A549 (cell line): ENCODE measurements around the gene MEF2A.
"Not testable (repeated sequence)": the region's sequence is repeated elsewhere in the genome, so short reads cannot be mapped to it uniquely, and the experiment has no call there.

Experiments
- NR3C1 ChIP-seq: fragments of >200 bp; sonication (Bioruptor Twin); formaldehyde crosslinking; IDR thresholded peaks from 3 replicates; pipeline ENCODE4 v1.6.1; 2017
- RFX5 ChIP-seq: fragments of 450-650 bp; IDR thresholded peaks from 2 replicates; pipeline ENCODE4 v1.7.1; 2014; ENCODE audit warnings: antibody characterized with exemption, mild to moderate bottlenecking, moderate library complexity
- TF ChIP-seq, protein P1 (sequence below): fragments of 450-650 bp; IDR thresholded peaks from 2 replicates; pipeline ENCODE4 v1.6.1; 2014; ENCODE audit warnings: antibody characterized with exemption

DNA sequence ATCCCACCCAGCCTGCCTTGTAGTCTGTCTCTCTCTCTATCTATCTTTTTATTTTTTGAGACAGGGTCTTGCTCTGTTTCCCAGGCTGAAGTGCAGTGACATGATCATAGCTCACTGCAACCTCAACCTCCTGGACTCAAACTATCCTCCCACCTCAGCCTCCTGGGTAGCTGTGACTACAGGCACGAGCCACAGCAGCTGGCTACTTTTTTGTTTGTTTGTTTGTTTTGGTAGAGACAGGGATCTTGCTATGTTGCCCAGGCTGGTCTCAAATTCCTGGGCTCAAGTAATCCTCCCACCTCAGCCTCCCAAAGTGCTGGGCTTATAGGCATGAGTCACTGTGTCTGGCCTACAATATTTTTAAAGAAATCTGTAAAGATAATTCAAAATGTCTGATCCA, 46.4 kb upstream of the MEF2A start:
- not testable (repeated sequence) for TF ChIP-seq NR3C1, RFX5
- TF ChIP-seq, protein P1, sequence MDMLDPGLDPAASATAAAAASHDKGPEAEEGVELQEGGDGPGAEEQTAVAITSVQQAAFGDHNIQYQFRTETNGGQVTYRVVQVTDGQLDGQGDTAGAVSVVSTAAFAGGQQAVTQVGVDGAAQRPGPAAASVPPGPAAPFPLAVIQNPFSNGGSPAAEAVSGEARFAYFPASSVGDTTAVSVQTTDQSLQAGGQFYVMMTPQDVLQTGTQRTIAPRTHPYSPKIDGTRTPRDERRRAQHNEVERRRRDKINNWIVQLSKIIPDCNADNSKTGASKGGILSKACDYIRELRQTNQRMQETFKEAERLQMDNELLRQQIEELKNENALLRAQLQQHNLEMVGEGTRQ, result not testable (repeated sequence)
